GM21367 (cell line): ENCODE data around the gene MTRR.

Experiments
- ATAC-seq: cut with Tn5 transposase; IDR thresholded peaks from one replicate; pipeline ENCODE4 v1.9.1; 2021; ENCODE audit not compliant: unreplicated experiment

The MTRR gene

GRCh38 chr5:7868773-7869473, at the start of gene MTRR, which contains the start of gene FASTKD3:
Gene MTRR, plus strand, starts transcription at chr5:7869148. Its CDS starts 1,647 bp downstream, at chr5:7870795.
Gene FASTKD3, minus strand, starts transcription at chr5:7869031. Its CDS starts 948 bp downstream, at chr5:7868083.
- peak; percentile 97 for ATAC-seq

GRCh38 chr5:7822449-7822848, 46.5 kb upstream of the MTRR start:
- no peak for ATAC-seq

GRCh38 chr5:7823594-7823993, 45.4 kb upstream of the MTRR start:
- no peak for ATAC-seq

- ATAC-seq = no peak
Measured at GRCh38 chr5:7824995-7825394, 44.0 kb upstream of the MTRR start.

GRCh38 chr5:7825630-7826029, 43.3 kb upstream of the MTRR start:
- ATAC-seq = no peak

GRCh38 chr5:7827610-7828009, 41.3 kb upstream of the MTRR start:
- no peak for ATAC-seq

- no peak for ATAC-seq
Measured at GRCh38 chr5:7828269-7828668, 40.7 kb upstream of the MTRR start.

GRCh38 chr5:7834982-7835381, 34.0 kb upstream of the MTRR start:
- ATAC-seq = no peak

- ATAC-seq = no peak
Measured at GRCh38 chr5:7837403-7837802, 31.5 kb upstream of the MTRR start.

GRCh38 chr5:7842531-7842930, 26.4 kb upstream of the MTRR start:
- no peak for ATAC-seq

- ATAC-seq = no peak
Measured at GRCh38 chr5:7844901-7845300, 24.0 kb upstream of the MTRR start.

GRCh38 chr5:7845557-7845956, 23.4 kb upstream of the MTRR start:
- no peak for ATAC-seq

GRCh38 chr5:7846327-7846726, 22.6 kb upstream of the MTRR start:
- no peak for ATAC-seq

GRCh38 chr5:7848296-7848695, 20.7 kb upstream of the MTRR start:
- no peak for ATAC-seq

GRCh38 chr5:7849681-7850394, 19.1 kb upstream of the MTRR start:
- no peak for ATAC-seq

- no peak for ATAC-seq
Measured at GRCh38 chr5:7850395-7851239, 18.3 kb upstream of the MTRR start, which contains the start of gene CFAP90. Gene CFAP90, minus strand, starts transcription at chr5:7851133. Its CDS starts 112 bp downstream, at chr5:7851021.

GRCh38 chr5:7851240-7851592, 17.7 kb upstream of the MTRR start:
- no peak for ATAC-seq

- no peak for ATAC-seq
Measured at GRCh38 chr5:7851617-7852289, 17.2 kb upstream of the MTRR start.

GRCh38 chr5:7852542-7852941, 16.4 kb upstream of the MTRR start:
- ATAC-seq = no peak

GRCh38 chr5:7852988-7853387, 16.0 kb upstream of the MTRR start:
- no peak for ATAC-seq

- ATAC-seq = no peak
Measured at GRCh38 chr5:7855611-7856010, 13.3 kb upstream of the MTRR start.
